HG03159 (cell line): ENCODE results near the gene LRRC27.
"Not testable (repeated sequence)": the region's sequence is repeated elsewhere in the genome, so short reads cannot be mapped to it uniquely, and the experiment has no call there.

Source experiments
- ATAC-seq: cut with Tn5 transposase; IDR thresholded peaks from one replicate; pipeline ENCODE4 v1.9.1; 2021; ENCODE audit warnings: mild to moderate bottlenecking, moderate library complexity; ENCODE audit not compliant: unreplicated experiment

The LRRC27 gene

DNA sequence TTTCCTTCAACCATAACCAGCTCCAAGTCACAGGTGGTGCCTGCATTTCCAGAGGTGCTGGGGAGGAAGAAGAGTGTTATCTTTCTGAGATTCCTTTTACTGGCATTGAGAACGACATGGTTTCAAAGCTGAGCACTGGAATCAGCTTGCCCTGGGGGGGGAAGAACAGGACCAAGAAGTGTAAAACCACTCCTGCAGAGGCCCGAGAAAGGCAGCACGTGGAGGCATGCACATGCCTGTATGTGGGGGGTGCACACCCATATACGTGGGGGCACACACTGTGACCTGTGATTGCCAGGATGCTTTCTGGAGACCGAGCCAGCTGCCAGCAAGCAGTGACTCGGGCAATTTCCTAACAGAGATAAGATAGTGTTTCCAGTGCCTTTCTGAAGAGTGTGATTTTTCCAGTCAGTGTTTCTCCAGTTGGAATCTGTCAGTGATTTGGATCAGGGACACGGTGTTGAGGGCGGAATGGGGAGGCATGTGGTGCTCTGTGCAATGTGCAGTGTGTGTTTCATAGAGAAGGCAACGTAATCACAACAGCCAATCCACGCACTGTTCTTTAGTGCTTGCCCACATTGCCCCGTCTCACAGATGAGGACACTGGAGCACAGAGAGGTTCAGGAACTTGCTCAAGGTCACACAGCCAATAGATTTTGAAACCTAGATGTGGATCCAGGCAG is 4.2 kb downstream of the LRRC27 start:
- no peak for ATAC-seq

- no peak for ATAC-seq
Measured at GRCh38 chr10:132336919-132337407, 5.0 kb downstream of the LRRC27 start.

GRCh38 chr10:132337854-132338253 is 5.9 kb downstream of the LRRC27 start:
- not testable (repeated sequence) for ATAC-seq

- no peak for ATAC-seq
Measured at GRCh38 chr10:132338876-132339275, 6.9 kb downstream of the LRRC27 start.

DNA sequence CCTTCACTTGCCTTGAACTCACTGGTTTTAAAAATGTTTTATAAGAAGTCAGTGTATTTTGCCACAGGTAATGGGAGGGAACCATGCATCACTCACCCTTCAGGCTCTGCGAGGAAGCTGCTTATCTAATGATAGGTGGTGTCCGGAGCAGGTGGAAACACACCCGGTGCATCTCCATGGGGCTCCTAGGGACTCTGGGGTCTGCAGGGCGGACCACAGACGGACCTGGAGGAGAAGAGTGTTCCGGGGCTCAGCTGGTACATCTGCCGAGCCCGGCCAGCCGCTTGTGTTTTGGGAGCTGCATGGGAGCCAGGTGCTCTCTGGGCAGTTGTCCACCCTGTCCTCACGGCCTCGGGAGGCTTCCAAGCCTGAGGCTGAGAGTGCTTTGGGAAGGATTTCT is 7.3 kb downstream of the LRRC27 start:
- no peak for ATAC-seq

DNA sequence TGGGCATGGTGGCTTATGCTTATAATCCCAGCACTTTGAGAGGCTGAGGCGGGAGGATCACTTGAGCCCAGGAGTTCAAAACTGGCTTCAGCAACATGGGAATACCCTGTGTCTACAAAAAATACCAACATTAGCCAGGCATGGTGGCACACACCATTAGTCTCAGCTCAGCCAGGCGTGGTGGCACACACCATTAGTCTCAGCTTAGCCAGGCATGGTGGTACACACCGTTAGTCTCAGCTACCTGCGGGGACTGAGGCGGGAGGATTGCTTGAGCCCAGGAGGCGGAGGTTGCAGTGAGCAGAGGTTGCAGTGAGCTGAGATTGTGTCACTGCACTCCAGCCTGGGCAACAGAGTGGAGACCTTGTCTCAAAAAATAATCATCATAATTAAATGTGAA is 9.0 kb downstream of the LRRC27 start:
- no peak for ATAC-seq

DNA sequence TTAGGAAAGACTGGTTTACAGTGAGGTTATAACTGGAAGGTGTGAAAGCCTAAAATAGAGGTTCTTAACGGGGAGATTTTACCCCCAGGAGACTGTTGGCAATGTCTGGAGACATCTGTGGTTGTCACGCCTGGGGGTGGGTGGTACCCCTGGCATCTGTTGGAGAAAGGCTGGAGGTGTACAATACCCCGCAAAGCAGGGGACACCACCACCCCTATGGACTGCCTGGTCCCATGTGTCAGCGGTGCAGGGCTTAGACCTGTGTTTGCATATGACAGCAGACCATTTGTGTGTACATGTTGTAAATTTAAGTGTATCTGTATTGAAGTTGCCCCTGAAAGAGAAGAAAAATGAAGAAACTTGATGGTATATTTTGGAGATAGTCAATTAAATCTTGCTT is 9.8 kb downstream of the LRRC27 start:
- ATAC-seq, result no peak

DNA sequence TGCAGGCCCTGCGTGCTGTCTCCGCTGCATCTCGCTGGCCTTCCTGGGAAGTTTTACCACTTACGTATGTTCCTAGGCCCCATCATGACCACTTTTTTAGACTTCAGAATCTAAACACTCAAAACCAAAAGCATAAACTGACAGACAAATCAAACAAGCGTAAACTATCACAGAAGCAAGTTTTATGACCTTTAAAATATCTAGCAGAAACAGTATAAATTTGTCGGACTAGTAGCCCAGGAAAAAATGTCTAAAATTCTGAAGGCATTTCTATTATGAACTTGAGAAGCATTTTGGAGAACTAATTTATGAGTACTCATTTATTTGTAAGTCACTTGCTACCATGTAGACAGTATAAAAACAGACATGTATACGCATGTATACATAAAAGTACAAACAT is 10.6 kb downstream of the LRRC27 start:
- no peak for ATAC-seq

GRCh38 chr10:132344386-132344785 is 12.4 kb downstream of the LRRC27 start:
- no peak for ATAC-seq

DNA sequence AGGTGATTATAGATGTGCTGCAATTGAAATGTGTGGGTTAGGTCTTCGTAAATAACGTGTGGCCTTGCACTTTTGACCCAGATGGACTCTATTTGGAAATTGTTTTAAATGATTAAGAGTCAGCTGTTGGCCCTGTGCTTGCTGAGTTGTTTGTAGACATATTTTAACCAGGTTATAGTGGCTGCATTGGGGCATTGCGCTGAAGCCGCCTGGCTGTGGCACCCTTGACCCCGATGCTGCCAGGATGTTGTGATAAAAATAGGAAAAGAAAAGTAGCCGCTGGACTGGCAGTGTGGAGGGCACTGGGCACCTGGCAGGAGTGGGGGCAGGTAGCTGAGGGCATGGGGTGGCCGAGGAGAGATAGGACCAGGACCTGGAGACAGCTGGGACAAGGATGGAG is 13.4 kb downstream of the LRRC27 start:
- no peak for ATAC-seq

GRCh38 chr10:132346806-132347205 is 14.8 kb downstream of the LRRC27 start:
- no peak for ATAC-seq

GRCh38 chr10:132347211-132347930 is 15.4 kb downstream of the LRRC27 start:
- no peak for ATAC-seq

- ATAC-seq, result no peak
Measured at GRCh38 chr10:132347931-132348267, 15.9 kb downstream of the LRRC27 start.

DNA sequence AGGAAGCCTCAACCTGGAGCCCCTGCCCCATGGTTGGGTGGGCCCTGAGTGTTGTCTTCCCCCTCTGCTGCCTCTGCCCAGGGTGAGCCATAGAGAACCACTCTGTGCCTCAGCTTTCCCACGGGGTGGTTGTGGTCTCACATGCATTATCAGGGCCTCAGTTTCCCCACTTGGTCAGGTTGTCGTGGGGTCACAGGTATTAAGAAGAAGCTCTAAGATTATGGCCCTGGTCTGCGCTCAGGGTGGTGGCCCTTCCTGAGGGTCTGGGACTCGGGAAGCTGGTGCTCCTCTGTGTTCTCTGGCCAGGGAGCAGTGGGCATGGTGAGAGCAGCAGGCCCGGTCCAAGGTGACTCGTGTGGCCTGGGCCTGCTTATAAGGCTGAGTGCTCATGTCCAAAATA is 17.8 kb downstream of the LRRC27 start:
- ATAC-seq, result no peak

- no peak for ATAC-seq
Measured at GRCh38 chr10:132350391-132350790, 18.4 kb downstream of the LRRC27 start.

GRCh38 chr10:132350946-132351345 is 19.0 kb downstream of the LRRC27 start:
- no peak for ATAC-seq

GRCh38 chr10:132351611-132352010 is 19.6 kb downstream of the LRRC27 start:
- no peak for ATAC-seq

- not testable (repeated sequence) for ATAC-seq
Measured at GRCh38 chr10:132352462-132353308, 20.7 kb downstream of the LRRC27 start.

DNA sequence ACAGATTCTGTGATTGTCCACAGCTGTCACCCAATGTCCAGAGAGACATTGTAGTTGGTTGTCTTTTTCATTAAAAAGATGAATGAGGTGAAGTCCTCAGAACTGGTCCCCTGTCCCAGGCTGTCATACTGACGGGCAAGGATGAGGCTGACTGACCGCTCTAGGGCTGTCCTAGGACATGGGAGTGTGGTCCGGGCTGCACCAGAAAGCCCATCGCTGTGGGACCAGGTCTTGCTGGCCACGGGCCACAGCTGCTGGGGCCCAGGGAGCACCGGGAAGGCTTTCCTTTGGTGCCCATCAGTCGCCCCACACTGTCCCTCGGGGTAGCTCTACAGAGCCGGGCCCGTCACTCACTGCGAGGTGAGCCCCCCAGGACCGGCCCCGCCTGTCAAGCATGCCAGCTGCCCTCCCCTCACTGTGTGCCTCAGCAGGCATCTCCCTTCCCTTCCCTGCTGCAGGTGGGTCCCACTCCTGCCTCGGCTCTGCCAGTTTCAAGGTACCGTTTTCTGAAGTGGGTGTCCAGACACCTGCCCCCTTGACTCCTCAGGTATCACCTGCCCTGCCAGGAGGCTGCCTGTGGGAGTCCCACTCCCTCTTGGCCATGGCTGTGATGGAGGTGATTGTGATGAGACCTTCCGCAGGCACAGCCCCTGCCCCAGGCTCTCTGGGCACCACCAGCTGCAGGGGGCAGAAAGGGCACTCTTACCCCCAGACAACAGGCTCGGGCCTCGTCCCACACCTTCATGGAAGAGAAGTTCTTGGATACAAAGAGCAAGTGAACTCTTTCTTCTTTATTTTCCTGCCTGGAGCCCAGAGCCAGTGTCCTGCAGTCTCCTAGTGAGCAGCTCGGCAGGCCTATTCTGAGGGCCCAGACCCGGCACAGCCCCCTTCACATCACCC is 21.7 kb downstream of the LRRC27 start:
- ATAC-seq, result no peak

DNA sequence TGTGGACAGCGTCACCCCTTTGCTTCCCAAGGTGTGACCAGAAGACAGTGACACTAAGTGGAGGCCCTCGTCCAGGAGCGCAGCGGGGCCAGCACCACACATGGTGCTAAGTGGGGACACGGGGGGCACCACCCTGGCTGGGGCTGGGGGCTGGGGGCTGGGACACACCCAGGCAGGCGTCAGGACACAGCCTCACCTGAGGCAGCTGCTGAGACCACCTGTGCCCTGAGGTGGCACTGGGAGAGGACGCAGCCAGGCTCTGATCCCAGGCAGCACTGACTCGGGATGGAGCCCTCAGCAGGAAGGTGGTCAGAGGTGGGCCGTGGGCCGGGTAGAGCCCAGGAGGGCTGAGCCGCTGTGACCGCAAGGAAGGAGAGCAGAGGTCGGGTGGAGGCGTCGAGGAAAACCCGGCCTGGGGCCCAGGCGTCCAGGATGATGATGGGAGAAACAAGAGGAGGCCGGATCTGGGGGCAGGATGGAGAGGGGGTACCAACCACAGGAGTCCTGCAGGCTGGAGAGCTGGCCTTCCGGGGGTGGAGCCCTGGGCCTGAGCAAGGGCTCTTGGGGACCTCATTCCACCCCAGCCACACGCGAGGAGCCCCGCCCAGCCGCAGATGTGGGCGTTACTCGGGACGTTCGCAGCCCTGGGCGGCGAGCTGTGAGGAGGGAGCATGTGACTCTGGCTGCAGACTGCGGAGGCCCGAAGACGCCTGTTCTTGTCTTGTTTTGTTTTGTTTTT is 22.5 kb downstream of the LRRC27 start:
- ATAC-seq, result no peak
